Measurements from ENCODE around the gene NECTIN1. TPM values are rescaled to one million over a fixed set of nuclear protein-coding genes. Genes with fewer than 3 reads are reported as not detected.
A peak's percentile ranks its signal among the peaks of the same experiment; 100 is the strongest.

The NECTIN1 gene
- total and polyA plus RNA-seq, 2 of the 4 experiments (the other 2 are of a cell fraction): 2.3 to 4.2 TPM

DNA sequence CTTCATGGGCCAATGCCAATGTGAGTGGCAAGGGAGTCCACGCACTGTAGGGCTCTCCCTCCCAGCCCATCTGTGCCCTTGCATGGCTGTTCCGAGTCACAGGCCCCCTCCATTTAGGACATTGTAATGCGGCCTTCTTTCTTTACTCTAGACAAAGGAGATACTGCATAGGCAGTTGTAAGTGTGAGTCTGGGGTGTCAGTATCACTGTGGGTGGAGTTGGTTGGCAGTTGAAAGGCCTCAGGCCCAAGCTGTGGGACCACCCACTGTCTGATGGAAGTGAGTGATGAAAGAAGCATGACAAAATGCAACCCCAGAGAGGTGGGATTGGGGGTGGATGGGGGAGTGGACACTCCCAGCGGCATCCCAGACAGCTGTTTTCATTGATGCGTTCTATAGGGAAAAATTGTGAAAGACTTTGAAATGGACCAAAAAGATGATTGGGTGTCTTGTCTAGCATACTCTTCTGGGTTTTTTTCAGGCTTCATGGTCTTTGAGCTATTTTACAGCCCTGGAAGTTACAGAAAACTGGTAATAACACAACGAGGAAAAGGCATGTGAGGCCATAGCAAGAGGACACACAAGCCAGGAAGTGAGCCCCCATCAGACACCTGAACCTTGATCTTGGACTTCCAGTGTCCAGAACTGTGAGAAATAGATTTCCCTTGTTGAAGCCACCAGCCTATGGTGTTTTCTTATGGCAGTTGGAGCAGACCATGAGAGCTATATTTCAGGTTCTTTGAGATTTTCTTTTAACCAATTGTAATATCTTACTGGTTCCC lies 114.6 kb downstream of the NECTIN1 start:
- no peaks in the 10 kb centered on the region for H3K79me1 ChIP-seq (ENCODE audit: low read depth in 1 of 2, low read length in 2 of 2)
- H3K14ac ChIP-seq (replicated peaks; ENCODE audit: low read depth, low read length): no peak overlapping the region
- H4K8ac ChIP-seq (ENCODE audit: low read depth in 2 of 2, low read length in 2 of 2): 0 out of 4 replicates have a peak overlapping the region, but pooled peaks of 1 of the 2 experiments have one; percentile 3
- WGBS, 2 experiments (ENCODE audit: extremely low coverage in 2 of 2, insufficient read length in 1 of 2): 96% methylated on average over 3 of the region's 6 CpGs; no CpG with 5 or more reads in 1 of the 2 experiments
- H2BK120ac ChIP-seq (ENCODE audit: low read depth, low read length): no peak overlapping the region
- no peak overlapping the region for H2AK9ac ChIP-seq (replicated peaks; ENCODE audit: low read depth, low read length, poor library complexity)
- CTCF ChIA-PET: interaction anchor here (1.0 to 1.6 kb wide), 2 partner anchors 42 to 115 kb away, joined by 3 to 4 read pairs; partner anchors contain the start of gene NECTIN1
- 0 out of 2 replicates have a peak overlapping the region, but pooled peaks have one; percentile 59 for H2AK5ac ChIP-seq (ENCODE audit: low read depth, low read length)
- dilution Hi-C loops (cut with HindIII; ENCODE audit: low sequenced_read_pairs, unreplicated experiment) (no loop called here), in situ Hi-C loops (cut with MboI; ENCODE audit: low sequenced_read_pairs) (no loop called here), intact Hi-C loops (cut with micrococcal nuclease) (no loop called here)
- no peak overlapping the region for H2AFZ ChIP-seq (replicated peaks; ENCODE audit: low read length, poor library complexity)
- no peak overlapping the region for H3K23ac ChIP-seq (ENCODE audit: low read depth, low read length)
- peaks cover 2% of the 10 kb centered on the region; the same call in 1 of the 2 replicates for H3K27me3 ChIP-seq (ENCODE audit: control insufficient read depth, insufficient read depth, low read length)
- H3K18ac ChIP-seq (ENCODE audit: low read depth, low read length): no peak overlapping the region
- no peak overlapping the region for H3K4me3 ChIP-seq (ENCODE audit: insufficient read depth, low read depth, low read length)
- no peak overlapping the region for H3K27ac ChIP-seq (ENCODE audit: insufficient read depth, low read length)
- peaks cover 7% of the 10 kb centered on the region for H3K9me1 ChIP-seq (ENCODE audit: insufficient read depth, low read length)
- 0 out of 3 replicates have a peak overlapping the region, but pooled peaks have one; percentile 28 for H2BK15ac ChIP-seq (ENCODE audit: low read depth, low read length)
- H3K9me3 ChIP-seq (ENCODE audit: control insufficient read depth, insufficient read depth, low read length): no peaks in the 10 kb centered on the region
- 0 out of 2 replicates have a peak overlapping the region, but pooled peaks have one; percentile 46 for H3K4ac ChIP-seq (ENCODE audit: low read depth, low read length)
- no peak overlapping the region for H2BK20ac ChIP-seq (ENCODE audit: low read depth, low read length)
- no peak for DNase-seq
- TF ChIP-seq RAD21 (IDR thresholded peaks at IDR 0.05; ENCODE audit: low read length) (no peak), MXI1 (IDR thresholded peaks at IDR 0.05; ENCODE audit: borderline replicate concordance, low read depth, low read length) (no peak), BHLHE40 (IDR thresholded peaks at IDR 0.05; ENCODE audit: low read depth, low read length) (no peak), MAFK (IDR thresholded peaks at IDR 0.05; ENCODE audit: low read depth, low read length) (no peak), MAZ (IDR thresholded peaks at IDR 0.05; ENCODE audit: borderline replicate concordance, low read depth, low read length) (no peak), SMC3 (IDR thresholded peaks at IDR 0.05; ENCODE audit: low read depth, low read length) (no peak), POLR2A (IDR thresholded peaks at IDR 0.05; ENCODE audit: low read depth, low read length) (no peak), CHD1 (IDR thresholded peaks at IDR 0.05; ENCODE audit: low read depth, low read length) (no peak), CEBPB (IDR thresholded peaks at IDR 0.05; ENCODE audit: low read depth, low read length) (no peak), RCOR1 (IDR thresholded peaks at IDR 0.05; ENCODE audit: insufficient replicate concordance, low read length) (no peak), NFE2L2 (IDR thresholded peaks at IDR 0.05; ENCODE audit: low read depth, low read length) (no peak), FOS (IDR thresholded peaks at IDR 0.05; ENCODE audit: low read depth, low read length) (no peak)
- TF ChIP-seq, protein P1, sequence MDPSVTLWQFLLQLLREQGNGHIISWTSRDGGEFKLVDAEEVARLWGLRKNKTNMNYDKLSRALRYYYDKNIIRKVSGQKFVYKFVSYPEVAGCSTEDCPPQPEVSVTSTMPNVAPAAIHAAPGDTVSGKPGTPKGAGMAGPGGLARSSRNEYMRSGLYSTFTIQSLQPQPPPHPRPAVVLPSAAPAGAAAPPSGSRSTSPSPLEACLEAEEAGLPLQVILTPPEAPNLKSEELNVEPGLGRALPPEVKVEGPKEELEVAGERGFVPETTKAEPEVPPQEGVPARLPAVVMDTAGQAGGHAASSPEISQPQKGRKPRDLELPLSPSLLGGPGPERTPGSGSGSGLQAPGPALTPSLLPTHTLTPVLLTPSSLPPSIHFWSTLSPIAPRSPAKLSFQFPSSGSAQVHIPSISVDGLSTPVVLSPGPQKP (IDR thresholded peaks at IDR 0.05; ENCODE audit: borderline replicate concordance, low read depth, low read length): no peak
- TF ChIP-seq, protein P2, sequence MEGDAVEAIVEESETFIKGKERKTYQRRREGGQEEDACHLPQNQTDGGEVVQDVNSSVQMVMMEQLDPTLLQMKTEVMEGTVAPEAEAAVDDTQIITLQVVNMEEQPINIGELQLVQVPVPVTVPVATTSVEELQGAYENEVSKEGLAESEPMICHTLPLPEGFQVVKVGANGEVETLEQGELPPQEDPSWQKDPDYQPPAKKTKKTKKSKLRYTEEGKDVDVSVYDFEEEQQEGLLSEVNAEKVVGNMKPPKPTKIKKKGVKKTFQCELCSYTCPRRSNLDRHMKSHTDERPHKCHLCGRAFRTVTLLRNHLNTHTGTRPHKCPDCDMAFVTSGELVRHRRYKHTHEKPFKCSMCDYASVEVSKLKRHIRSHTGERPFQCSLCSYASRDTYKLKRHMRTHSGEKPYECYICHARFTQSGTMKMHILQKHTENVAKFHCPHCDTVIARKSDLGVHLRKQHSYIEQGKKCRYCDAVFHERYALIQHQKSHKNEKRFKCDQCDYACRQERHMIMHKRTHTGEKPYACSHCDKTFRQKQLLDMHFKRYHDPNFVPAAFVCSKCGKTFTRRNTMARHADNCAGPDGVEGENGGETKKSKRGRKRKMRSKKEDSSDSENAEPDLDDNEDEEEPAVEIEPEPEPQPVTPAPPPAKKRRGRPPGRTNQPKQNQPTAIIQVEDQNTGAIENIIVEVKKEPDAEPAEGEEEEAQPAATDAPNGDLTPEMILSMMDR (conservative IDR thresholded peaks at IDR 0.05; ENCODE audit: low read depth, low read length): no peak
- peaks cover 16% of the 10 kb centered on the region for H3K4me1 ChIP-seq (ENCODE audit: control insufficient read depth, insufficient read depth, low read length)
- H3K36me3 ChIP-seq (ENCODE audit: control insufficient read depth, insufficient read depth, low read length): no peaks in the 10 kb centered on the region
- H4K5ac ChIP-seq (ENCODE audit: low read depth, low read length): no peak overlapping the region
- POLR2A ChIA-PET (ENCODE audit: unreplicated experiment): no interaction called here
- H2BK5ac ChIP-seq (ENCODE audit: low read depth, low read length, poor library complexity, severe bottlenecking): no peak overlapping the region
- no peak overlapping the region for H4K91ac ChIP-seq (ENCODE audit: insufficient read depth, low read depth, low read length)
- BruUV-seq (replicated peaks): no TSS peak
- ATAC-seq (ENCODE audit: low read depth): no peak
- no peak overlapping the region for H3K4me2 ChIP-seq (ENCODE audit: low read depth, low read length)
- no peak overlapping the region for H3K9ac ChIP-seq (ENCODE audit: low read depth, low read length)
- no peak overlapping the region for H3K56ac ChIP-seq (ENCODE audit: extremely low read depth, insufficient read depth, low read length)
- no peaks in the 10 kb centered on the region for H4K20me1 ChIP-seq (ENCODE audit: insufficient read depth, low read length)

All from IMR-90 (cell line).